Measurements from ENCODE around the gene RAD18.

RAD18 gene

DNA sequence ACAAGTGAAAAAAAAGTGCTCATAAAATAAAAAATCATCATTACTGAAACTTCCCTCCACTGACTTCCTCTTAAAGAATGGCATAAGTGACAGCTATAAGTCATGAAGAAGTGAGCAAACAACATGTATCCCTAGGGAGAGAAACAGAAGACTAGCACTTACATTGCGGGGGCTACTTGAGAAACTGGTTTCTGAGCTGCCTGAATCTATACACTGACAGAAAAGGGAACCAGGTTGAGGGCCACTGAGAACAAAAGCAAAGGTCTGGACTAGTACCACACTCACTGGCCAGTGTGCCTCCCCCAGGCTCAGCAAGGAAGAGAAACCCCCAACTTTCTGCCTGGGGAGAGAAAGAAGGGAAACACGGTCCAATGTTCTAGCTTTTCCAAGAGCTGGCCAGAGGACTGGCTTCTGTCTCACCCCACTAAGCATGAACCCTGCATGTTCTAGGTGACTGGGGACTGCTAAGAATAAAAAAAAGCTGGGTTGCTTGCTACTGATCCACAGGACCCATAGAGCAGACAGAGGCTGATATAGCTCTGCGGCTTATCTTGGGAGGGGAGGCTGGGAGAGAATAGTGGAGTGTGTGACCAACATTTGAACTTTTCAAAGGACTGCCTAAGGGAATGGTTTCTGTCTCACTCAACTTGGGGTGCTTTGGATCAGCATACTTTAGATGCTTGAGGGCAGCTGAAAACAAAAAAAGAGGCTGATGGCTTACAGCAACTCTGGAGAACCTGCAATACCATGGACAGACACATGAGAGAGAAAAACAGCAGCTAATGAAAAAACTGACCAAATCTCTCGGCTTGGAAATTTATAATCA, 8.1 kb downstream of the RAD18 start:
- no peak for TF ChIP-seq TAF1 (IDR thresholded peaks at IDR 0.05; ENCODE audit: borderline replicate concordance, insufficient read depth, low read length)

DNA sequence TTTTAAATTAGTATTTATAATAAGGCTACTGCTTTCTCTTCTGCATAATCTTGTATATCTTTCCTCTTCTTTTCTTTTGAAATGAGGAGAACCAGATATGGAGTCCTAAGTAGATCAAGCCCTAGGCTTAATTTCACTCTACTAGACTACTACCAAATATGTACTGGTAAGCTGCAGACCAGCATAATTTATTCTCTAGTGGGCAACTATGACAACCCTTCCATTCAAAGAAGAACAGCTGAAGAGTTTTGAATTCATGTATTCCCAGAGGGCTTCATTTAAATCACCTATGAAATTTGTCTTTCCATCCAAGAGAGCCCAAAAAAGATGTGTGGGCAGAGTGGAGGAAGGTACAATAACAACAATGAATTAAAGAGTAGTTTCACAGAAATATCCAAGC, 10.0 kb downstream of the RAD18 start:
- TF ChIP-seq TAF1 (IDR thresholded peaks at IDR 0.05; ENCODE audit: borderline replicate concordance, insufficient read depth, low read length), result no peak
- TF ChIP-seq POLR2AphosphoS5 (IDR thresholded peaks at IDR 0.05; ENCODE audit: low read depth, low read length), result no peak
- TF ChIP-seq SIN3A (IDR thresholded peaks at IDR 0.05; ENCODE audit: borderline replicate concordance, insufficient read depth, low read length), result no peak
- TF ChIP-seq FOXP2 (optimal IDR thresholded peaks at IDR 0.05; ENCODE audit: borderline replicate concordance, extremely low read depth, extremely low read length, insufficient read depth), result no peak
- TF ChIP-seq, protein P1, sequence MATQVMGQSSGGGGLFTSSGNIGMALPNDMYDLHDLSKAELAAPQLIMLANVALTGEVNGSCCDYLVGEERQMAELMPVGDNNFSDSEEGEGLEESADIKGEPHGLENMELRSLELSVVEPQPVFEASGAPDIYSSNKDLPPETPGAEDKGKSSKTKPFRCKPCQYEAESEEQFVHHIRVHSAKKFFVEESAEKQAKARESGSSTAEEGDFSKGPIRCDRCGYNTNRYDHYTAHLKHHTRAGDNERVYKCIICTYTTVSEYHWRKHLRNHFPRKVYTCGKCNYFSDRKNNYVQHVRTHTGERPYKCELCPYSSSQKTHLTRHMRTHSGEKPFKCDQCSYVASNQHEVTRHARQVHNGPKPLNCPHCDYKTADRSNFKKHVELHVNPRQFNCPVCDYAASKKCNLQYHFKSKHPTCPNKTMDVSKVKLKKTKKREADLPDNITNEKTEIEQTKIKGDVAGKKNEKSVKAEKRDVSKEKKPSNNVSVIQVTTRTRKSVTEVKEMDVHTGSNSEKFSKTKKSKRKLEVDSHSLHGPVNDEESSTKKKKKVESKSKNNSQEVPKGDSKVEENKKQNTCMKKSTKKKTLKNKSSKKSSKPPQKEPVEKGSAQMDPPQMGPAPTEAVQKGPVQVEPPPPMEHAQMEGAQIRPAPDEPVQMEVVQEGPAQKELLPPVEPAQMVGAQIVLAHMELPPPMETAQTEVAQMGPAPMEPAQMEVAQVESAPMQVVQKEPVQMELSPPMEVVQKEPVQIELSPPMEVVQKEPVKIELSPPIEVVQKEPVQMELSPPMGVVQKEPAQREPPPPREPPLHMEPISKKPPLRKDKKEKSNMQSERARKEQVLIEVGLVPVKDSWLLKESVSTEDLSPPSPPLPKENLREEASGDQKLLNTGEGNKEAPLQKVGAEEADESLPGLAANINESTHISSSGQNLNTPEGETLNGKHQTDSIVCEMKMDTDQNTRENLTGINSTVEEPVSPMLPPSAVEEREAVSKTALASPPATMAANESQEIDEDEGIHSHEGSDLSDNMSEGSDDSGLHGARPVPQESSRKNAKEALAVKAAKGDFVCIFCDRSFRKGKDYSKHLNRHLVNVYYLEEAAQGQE (IDR thresholded peaks at IDR 0.05; ENCODE audit: insufficient read depth in 1 of 2, low read depth in 2 of 2, low read length in 2 of 2), result no peak

DNA sequence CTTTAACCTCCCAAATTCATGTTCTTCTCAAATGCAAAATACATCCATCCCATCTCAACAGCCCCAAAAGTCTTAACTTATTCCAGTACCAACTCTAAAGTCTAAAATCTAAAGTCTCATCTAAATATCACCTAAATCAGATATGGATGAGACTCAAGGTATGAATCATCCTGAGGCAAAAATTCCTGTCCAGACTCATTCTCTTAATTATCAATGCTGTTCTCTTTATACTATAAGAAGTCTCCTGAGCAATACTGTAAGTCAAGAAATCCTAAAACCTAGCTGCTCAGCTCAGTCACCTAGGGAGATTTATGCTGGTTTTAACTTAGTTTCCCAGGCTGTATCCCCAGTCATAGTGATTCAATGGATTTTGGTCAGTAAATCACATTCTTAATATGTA, 11.1 kb downstream of the RAD18 start:
- TF ChIP-seq, protein P1 (IDR thresholded peaks at IDR 0.05; ENCODE audit: insufficient read depth in 1 of 2, low read depth in 2 of 2, low read length in 2 of 2), result no peak
- no peak for TF ChIP-seq FOXP2 (optimal IDR thresholded peaks at IDR 0.05; ENCODE audit: borderline replicate concordance, extremely low read depth, extremely low read length, insufficient read depth)
- TF ChIP-seq POLR2AphosphoS5 (IDR thresholded peaks at IDR 0.05; ENCODE audit: low read depth, low read length), result no peak

DNA sequence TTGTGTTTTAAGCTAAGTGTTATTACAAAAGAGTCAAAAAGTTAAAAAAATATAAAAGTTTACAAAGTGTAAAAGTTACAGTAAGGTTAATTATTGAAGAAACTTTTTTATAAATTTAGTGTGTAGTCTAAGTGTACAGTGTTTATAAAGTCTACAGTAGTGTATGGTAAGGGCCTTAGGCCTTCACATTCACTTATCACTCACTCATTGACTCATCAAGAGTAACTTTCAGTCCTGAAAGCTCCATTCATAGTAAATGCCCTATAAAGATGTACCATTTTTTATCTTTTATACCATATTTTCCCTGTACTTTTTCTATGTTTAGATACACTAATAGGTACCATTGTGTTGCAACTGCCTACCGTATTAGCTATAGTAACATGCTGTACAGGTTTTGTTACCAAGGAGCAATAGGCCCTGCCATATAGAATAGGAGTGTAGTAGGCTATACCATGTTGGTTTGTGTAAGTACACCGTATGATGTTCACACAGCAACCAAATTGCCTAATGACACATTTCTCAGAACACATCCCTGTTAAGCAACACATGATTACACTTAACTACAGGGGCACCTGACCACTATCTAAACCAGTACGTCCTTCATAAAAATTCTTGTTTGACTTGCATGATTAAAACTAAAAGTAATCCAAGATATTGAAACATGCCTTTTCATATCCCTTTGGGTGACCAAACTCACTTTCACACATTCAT, 17.2 kb downstream of the RAD18 start:
- TF ChIP-seq, protein P1 (IDR thresholded peaks at IDR 0.05; ENCODE audit: insufficient read depth in 1 of 2, low read depth in 2 of 2, low read length in 2 of 2), result no peak

DNA sequence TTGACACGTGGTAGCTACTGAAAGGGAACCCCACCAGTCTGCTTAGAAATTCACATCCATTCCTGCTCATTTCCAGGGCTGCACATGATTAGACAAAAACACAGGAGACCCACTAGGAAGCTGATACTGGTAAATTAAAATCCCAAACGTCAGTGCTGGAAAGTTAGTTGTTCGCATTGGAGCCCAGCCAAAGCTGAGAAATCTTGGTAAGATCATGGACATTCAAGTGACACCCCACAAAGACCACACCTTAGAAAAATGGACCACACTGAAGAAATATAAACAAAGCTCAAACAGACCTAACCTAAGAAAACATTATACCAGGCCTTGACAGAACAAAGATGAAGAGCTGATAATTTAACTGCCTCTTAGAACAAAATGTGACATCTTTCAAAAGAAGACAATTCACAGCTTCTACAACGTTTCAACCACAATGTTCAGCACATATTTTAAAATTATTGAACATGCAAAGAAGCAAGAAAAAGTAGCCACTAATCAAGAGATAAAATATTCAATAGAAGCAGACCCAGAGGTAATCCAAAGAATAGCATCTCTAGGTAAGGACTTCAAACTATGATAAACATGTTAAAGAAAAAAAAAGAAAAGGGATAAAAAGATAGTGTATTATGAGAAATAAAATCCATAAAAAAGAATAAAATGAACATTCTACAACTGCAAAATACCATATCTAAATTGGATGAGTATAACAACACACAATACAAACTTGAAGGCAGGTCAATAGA, 20.4 kb downstream of the RAD18 start:
- TF ChIP-seq POLR2AphosphoS5 (IDR thresholded peaks at IDR 0.05; ENCODE audit: low read depth, low read length), result no peak
- no peak for TF ChIP-seq SIN3A (IDR thresholded peaks at IDR 0.05; ENCODE audit: borderline replicate concordance, insufficient read depth, low read length)
- TF ChIP-seq FOXP2 (optimal IDR thresholded peaks at IDR 0.05; ENCODE audit: borderline replicate concordance, extremely low read depth, extremely low read length, insufficient read depth), result no peak
- TF ChIP-seq, protein P1 (IDR thresholded peaks at IDR 0.05; ENCODE audit: insufficient read depth in 1 of 2, low read depth in 2 of 2, low read length in 2 of 2), result no peak
